ELR (cell line): Measurements from ENCODE around the gene BCAS3.
"Not testable (repeated sequence)": the region's sequence is repeated elsewhere in the genome, so short reads cannot be mapped to it uniquely, and the experiment has no call there.

Experiments
- DNase-seq: peaks from one replicate; pipeline ENCODE4 v3.0.0-alpha.2; 2015; ENCODE audit warnings: low read depth

Gene BCAS3

GRCh38 chr17:60934723-60935122 is 257.1 kb downstream of the BCAS3 start:
- DNase-seq = no peak

GRCh38 chr17:60935991-60936390 is 258.3 kb downstream of the BCAS3 start:
- not testable (repeated sequence) for DNase-seq

GRCh38 chr17:60939318-60939717 is 261.7 kb downstream of the BCAS3 start:
- no peak for DNase-seq

- DNase-seq = peak; percentile 87
Observed at GRCh38 chr17:60941028-60941427, 263.4 kb downstream of the BCAS3 start.

- DNase-seq = no peak
Observed at GRCh38 chr17:60941571-60941970, 263.9 kb downstream of the BCAS3 start.

- no peak for DNase-seq
Observed at GRCh38 chr17:60944751-60945150, 267.1 kb downstream of the BCAS3 start.

GRCh38 chr17:60947100-60947499 is 269.4 kb downstream of the BCAS3 start:
- DNase-seq = peak; percentile 68

GRCh38 chr17:60947543-60947942 is 269.9 kb downstream of the BCAS3 start:
- DNase-seq = no peak

- no peak for DNase-seq
Observed at GRCh38 chr17:60952747-60953146, 275.1 kb downstream of the BCAS3 start.

GRCh38 chr17:60959011-60959410 is 281.4 kb downstream of the BCAS3 start:
- peak; percentile 51 for DNase-seq

- peak; percentile 39 for DNase-seq
Observed at GRCh38 chr17:60959696-60960095, 282.0 kb downstream of the BCAS3 start.

GRCh38 chr17:60960398-60961065 is 282.9 kb downstream of the BCAS3 start:
- DNase-seq = no peak

GRCh38 chr17:60964160-60964559 is 286.5 kb downstream of the BCAS3 start:
- no peak for DNase-seq

GRCh38 chr17:60968266-60968665 is 290.6 kb downstream of the BCAS3 start:
- no peak for DNase-seq

- DNase-seq = no peak
Observed at GRCh38 chr17:60969500-60970037, 291.9 kb downstream of the BCAS3 start.

GRCh38 chr17:60970741-60971140 is 293.1 kb downstream of the BCAS3 start:
- no peak for DNase-seq

- peak; percentile 73 for DNase-seq
Observed at GRCh38 chr17:60971515-60972369, 294.1 kb downstream of the BCAS3 start.

- DNase-seq = not testable (repeated sequence)
Observed at GRCh38 chr17:60976861-60977260, 299.2 kb downstream of the BCAS3 start.

- no peak for DNase-seq
Observed at GRCh38 chr17:60989379-60989778, 311.7 kb downstream of the BCAS3 start.

- no peak for DNase-seq
Observed at GRCh38 chr17:60989846-60990245, 312.2 kb downstream of the BCAS3 start.

- peak; percentile 5 for DNase-seq
Observed at GRCh38 chr17:60993497-60993896, 315.8 kb downstream of the BCAS3 start.

GRCh38 chr17:60995680-60996079 is 318.0 kb downstream of the BCAS3 start:
- DNase-seq = no peak

- peak; percentile 77 for DNase-seq
Observed at GRCh38 chr17:61000911-61001310, 323.3 kb downstream of the BCAS3 start.
